GM12891 (cell line): ENCODE data around the gene ALPK3.

Experiments
- PAX5 ChIP-seq: IDR thresholded peaks from 2 replicates; pipeline ENCODE4 v1.6.1; 2011; ENCODE audit warnings: low read length, moderate library complexity, mild to moderate bottlenecking; ENCODE audit not compliant: insufficient read depth, severe bottlenecking
- POLR2A ChIP-seq: IDR thresholded peaks from 2 replicates; pipeline ENCODE4 v1.6.1; 2011; ENCODE audit warnings: low read depth, low read length, control low read depth
- POLR2AphosphoS5 ChIP-seq: IDR thresholded peaks from 2 replicates; pipeline ENCODE4 v1.6.1; 2011; ENCODE audit warnings: low read depth, low read length, control low read depth
- SPI1 ChIP-seq: IDR thresholded peaks from 2 replicates; pipeline ENCODE4 v1.6.1; 2011; ENCODE audit warnings: low read depth, low read length, control low read depth
- TAF1 ChIP-seq: IDR thresholded peaks from 2 replicates; pipeline ENCODE4 v1.6.1; 2011; ENCODE audit warnings: low read depth, low read length, control low read depth

DNA sequence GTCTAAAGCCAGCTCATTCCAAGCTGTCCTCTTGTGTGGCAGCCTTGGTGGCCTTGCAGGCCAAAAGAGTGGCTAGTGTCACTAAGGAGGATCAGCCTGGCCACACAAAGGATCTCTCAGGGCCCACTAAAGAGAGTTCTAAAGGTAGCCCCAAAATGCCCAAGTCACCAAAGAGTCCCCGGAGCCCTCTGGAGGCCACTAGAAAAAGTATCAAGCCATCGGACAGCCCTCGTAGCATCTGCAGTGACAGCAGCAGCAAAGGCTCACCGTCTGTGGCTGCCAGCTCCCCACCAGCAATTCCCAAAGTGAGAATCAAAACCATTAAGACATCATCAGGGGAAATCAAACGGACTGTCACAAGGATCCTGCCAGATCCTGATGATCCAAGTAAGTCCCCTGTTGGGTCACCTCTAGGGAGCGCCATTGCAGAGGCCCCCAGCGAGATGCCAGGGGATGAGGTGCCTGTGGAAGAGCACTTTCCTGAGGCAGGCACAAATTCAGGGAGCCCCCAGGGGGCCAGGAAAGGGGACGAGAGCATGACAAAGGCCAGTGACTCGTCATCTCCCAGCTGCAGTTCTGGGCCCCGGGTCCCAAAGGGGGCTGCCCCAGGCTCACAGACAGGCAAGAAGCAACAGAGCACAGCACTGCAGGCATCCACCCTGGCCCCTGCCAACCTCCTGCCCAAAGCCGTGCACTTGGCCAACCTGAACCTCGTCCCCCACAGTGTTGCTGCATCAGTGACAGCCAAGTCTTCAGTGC is 33.5 kb upstream of the ALPK3 start:
- no peak for TF ChIP-seq POLR2A
- TF ChIP-seq TAF1 = no peak
- TF ChIP-seq POLR2AphosphoS5 = no peak
- TF ChIP-seq SPI1 = no peak
- no peak for TF ChIP-seq PAX5
